HCT116 (cell line): ENCODE measurements around the gene PITPNC1.

Source experiments
- CEBPB ChIP-seq: IDR thresholded peaks from 2 replicates; pipeline ENCODE4 v1.6.1; 2012; ENCODE audit warnings: low read depth
- ELF1 ChIP-seq: IDR thresholded peaks from 2 replicates; pipeline ENCODE4 v1.6.1; 2012; ENCODE audit warnings: low read depth, borderline replicate concordance
- EZH2 ChIP-seq: fragments of 200-600 bp; sonication (generic); IDR thresholded peaks from 2 replicates; pipeline ENCODE4 v1.6.1; 2017; ENCODE audit warnings: antibody characterized with exemption, mixed run types
- FOSL1 ChIP-seq: IDR thresholded peaks from 2 replicates; pipeline ENCODE4 v1.6.1; 2012; ENCODE audit warnings: low read depth
- POLR2A ChIP-seq: IDR thresholded peaks from 2 replicates; pipeline ENCODE4 v1.7.0; 2011; ENCODE audit warnings: borderline replicate concordance; ENCODE audit not compliant: insufficient read depth, insufficient read length; ENCODE audit errors: extremely low read depth
- SP1 ChIP-seq: IDR thresholded peaks from 2 replicates; pipeline ENCODE4 v1.6.1; 2012; ENCODE audit warnings: low read depth
- SRF ChIP-seq: IDR thresholded peaks from 2 replicates; pipeline ENCODE4 v1.6.1; 2012; ENCODE audit warnings: low read depth
- TCF7L2 ChIP-seq: IDR thresholded peaks from 2 replicates; pipeline ENCODE4 v1.7.0; 2011; ENCODE audit warnings: borderline replicate concordance, inconsistent platforms; ENCODE audit not compliant: insufficient read depth, insufficient read length; ENCODE audit errors: extremely low read depth
- ZFX ChIP-seq: fragments of 450-650 bp; IDR thresholded peaks from 2 replicates; pipeline ENCODE4 v1.6.1; 2017
- TF ChIP-seq, protein P1 (sequence below), 3 experiments: fragments of 200-600 bp in 1 of 3; sonication (generic) in 1 of 3; IDR thresholded peaks in 2 of 3; conservative IDR thresholded peaks in 1 of 3; 2 replicates each; pipeline ENCODE4 v1.5.1; 2012 to 2017; ENCODE audit warnings: low read depth in 2 of 3, low read length in 2 of 3, antibody characterized with exemption in 1 of 3, borderline replicate concordance in 1 of 3, control low read depth in 1 of 3, mild to moderate bottlenecking in 1 of 3, mixed read lengths in 1 of 3, mixed run types in 1 of 3, moderate library complexity in 1 of 3; ENCODE audit not compliant: insufficient read depth in 1 of 3

DNA sequence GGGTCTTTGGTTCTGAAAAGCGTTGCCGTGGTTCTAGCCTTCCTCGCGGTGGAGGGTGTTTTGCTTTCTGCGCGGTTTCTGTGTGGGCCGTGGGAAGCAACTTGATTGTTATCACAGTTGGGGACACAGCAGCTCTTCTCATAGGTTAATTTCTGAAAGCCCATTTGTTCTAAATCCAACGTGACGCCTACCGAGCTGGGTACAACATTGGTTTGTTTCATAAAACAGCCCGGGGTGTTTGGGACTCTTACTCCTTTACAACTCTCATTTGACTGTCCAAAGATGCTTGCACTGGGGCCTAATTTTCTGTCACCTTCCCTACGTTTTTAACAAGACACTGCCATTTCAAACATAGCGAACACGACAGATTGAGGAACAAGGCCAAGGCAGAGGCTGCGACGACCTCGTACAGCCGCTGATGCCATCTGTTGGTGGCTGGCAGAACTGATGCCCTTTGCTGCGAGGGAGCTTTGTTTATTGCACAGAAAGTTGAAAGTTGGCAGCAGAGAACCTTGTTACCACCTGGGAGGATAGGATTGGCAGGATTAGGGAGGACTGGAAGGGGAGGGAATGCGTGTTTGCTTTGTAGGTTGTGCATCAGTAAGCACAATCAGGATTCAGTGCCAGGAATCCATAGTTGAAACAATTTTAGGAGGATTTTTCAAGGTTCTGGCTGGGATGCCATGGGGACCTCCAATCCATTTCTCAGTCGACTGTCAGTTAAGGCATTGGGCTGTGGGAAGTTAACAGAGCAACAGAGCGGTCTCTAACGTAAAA lies 98.3 kb downstream of the PITPNC1 start:
- no peak for TF ChIP-seq ELF1
- TF ChIP-seq EZH2: no peak
- TF ChIP-seq SP1: no peak
- no peak for TF ChIP-seq SRF
- TF ChIP-seq, protein P1, sequence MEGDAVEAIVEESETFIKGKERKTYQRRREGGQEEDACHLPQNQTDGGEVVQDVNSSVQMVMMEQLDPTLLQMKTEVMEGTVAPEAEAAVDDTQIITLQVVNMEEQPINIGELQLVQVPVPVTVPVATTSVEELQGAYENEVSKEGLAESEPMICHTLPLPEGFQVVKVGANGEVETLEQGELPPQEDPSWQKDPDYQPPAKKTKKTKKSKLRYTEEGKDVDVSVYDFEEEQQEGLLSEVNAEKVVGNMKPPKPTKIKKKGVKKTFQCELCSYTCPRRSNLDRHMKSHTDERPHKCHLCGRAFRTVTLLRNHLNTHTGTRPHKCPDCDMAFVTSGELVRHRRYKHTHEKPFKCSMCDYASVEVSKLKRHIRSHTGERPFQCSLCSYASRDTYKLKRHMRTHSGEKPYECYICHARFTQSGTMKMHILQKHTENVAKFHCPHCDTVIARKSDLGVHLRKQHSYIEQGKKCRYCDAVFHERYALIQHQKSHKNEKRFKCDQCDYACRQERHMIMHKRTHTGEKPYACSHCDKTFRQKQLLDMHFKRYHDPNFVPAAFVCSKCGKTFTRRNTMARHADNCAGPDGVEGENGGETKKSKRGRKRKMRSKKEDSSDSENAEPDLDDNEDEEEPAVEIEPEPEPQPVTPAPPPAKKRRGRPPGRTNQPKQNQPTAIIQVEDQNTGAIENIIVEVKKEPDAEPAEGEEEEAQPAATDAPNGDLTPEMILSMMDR (IDR thresholded peaks at IDR 0.05 in 2 of 3, conservative IDR thresholded peaks at IDR 0.05 in 1 of 3; ENCODE audit: borderline replicate concordance in 1 of 3, insufficient read depth in 1 of 3, low read depth in 2 of 3, low read length in 2 of 3): peak; percentile 97 to 100 (median 100)
- no peak for TF ChIP-seq POLR2A
- 0 out of 2 replicates have a peak, but pooled peaks have one; percentile 13 for TF ChIP-seq ZFX
- TF ChIP-seq TCF7L2: no peak
- no peak for TF ChIP-seq CEBPB
- TF ChIP-seq FOSL1: no peak
